ENCODE results near the gene RNF168. TPM values are rescaled to one million over a fixed set of nuclear protein-coding genes. Genes with fewer than 3 reads are reported as not detected.
"Not testable (repeated sequence)": the region's sequence is repeated elsewhere in the genome, so short reads cannot be mapped to it uniquely, and the experiment has no call there.

Gene RNF168
- total RNA-seq, 1 experiment from 2014 or later: 15.1 TPM

GRCh38 chr3:196514913-196515621 lies 11.5 kb upstream of the RNF168 start, which contains the start of gene SMCO1:
Gene SMCO1 (minus strand): TSS chr3:196515346. CDS start chr3:196515209, 137 bp downstream.
- DNase-seq (ENCODE audit: low read depth): no peak

GRCh38 chr3:196514350-196514716 lies 10.8 kb upstream of the RNF168 start:
- no peak for DNase-seq (ENCODE audit: low read depth)

- no peak for DNase-seq (ENCODE audit: low read depth)
These were observed 10.3 kb upstream of the RNF168 start for GRCh38 chr3:196513697-196514349.

GRCh38 chr3:196511646-196512425 lies 8.3 kb upstream of the RNF168 start:
- DNase-seq (ENCODE audit: low read depth): not testable (repeated sequence)

GRCh38 chr3:196511108-196511507 lies 7.5 kb upstream of the RNF168 start:
- not testable (repeated sequence) for DNase-seq (ENCODE audit: low read depth)

GRCh38 chr3:196506687-196507086 lies 3.1 kb upstream of the RNF168 start:
- no peak for DNase-seq (ENCODE audit: low read depth)

- no peak for DNase-seq (ENCODE audit: low read depth)
These were observed 988 bp upstream of the RNF168 start for GRCh38 chr3:196504556-196504955.

- DNase-seq (ENCODE audit: low read depth): not testable (repeated sequence)
These were observed 470 bp upstream of the RNF168 start for GRCh38 chr3:196504077-196504398.

GRCh38 chr3:196502775-196503195 lies 783 bp downstream of the RNF168 start:
- peak; percentile 84 for DNase-seq (ENCODE audit: low read depth)

GRCh38 chr3:196501316-196502044 lies 2.1 kb downstream of the RNF168 start:
- DNase-seq (ENCODE audit: low read depth): peak; percentile 31

- DNase-seq (ENCODE audit: low read depth): no peak
These were observed 3.6 kb downstream of the RNF168 start for GRCh38 chr3:196499807-196500524.

- peak; percentile 37 for DNase-seq (ENCODE audit: low read depth)
These were observed 4.5 kb downstream of the RNF168 start for GRCh38 chr3:196499061-196499460.

GRCh38 chr3:196498297-196498696 lies 5.3 kb downstream of the RNF168 start:
- DNase-seq (ENCODE audit: low read depth): no peak

- no peak for DNase-seq (ENCODE audit: low read depth)
These were observed 7.4 kb downstream of the RNF168 start for GRCh38 chr3:196496183-196496582.

- no peak for DNase-seq (ENCODE audit: low read depth)
These were observed 10.3 kb downstream of the RNF168 start for GRCh38 chr3:196493292-196493691.

GRCh38 chr3:196492080-196492479 lies 11.5 kb downstream of the RNF168 start:
- DNase-seq (ENCODE audit: low read depth): no peak

GRCh38 chr3:196489747-196490146 lies 13.8 kb downstream of the RNF168 start:
- no peak for DNase-seq (ENCODE audit: low read depth)

GRCh38 chr3:196486263-196486662 lies 17.3 kb downstream of the RNF168 start:
- no peak for DNase-seq (ENCODE audit: low read depth)

- DNase-seq (ENCODE audit: low read depth): no peak
These were observed 25.9 kb downstream of the RNF168 start for GRCh38 chr3:196477678-196478077.

- DNase-seq (ENCODE audit: low read depth): no peak
These were observed 31.3 kb downstream of the RNF168 start for GRCh38 chr3:196472286-196472685.

- DNase-seq (ENCODE audit: low read depth): no peak
These were observed 32.0 kb downstream of the RNF168 start for GRCh38 chr3:196471551-196471950.
